A673 (cell line): Measurements from ENCODE around the gene NLRP3. TPM values are rescaled to one million over a fixed set of nuclear protein-coding genes. Genes with fewer than 3 reads are reported as not detected.

Experiments
- BruUV-seq: library from RNA; stranded (reverse); fragments of 400-500 nt; replicated peaks from 2 replicates; lab custom pipeline; 2021; lab: Mats Ljungman, UMichigan
- CTCF ChIA-PET: fragments of 300-600 bp; sonication (Branson Sonifier 250); formaldehyde crosslinking; loops from one replicate; lab custom pipeline; 2022; ENCODE audit warnings: antibody characterized with exemption; lab: Charles Lee
- POLR2A ChIA-PET: fragments of 300-600 bp; sonication (Branson Sonifier 250); formaldehyde crosslinking; loops from one replicate; lab custom pipeline; 2022; ENCODE audit warnings: antibody characterized with exemption; ENCODE audit not compliant: low non-redundant PET; lab: Charles Lee
- DNase-seq: peaks from one replicate; pipeline ENCODE4 v3.0.0-alpha.2; 2015; ENCODE audit warnings: low spot score
- H3K27ac ChIP-seq: fragments of 200-600 bp; sonication (generic); 2 replicates; pipeline ENCODE4 v1.5.1; 2016; ENCODE audit warnings: mixed run types, low read depth, mild to moderate bottlenecking, mixed read lengths, antibody characterized with exemption, low read length; ENCODE audit not compliant: poor library complexity, severe bottlenecking
- H3K27me3 ChIP-seq: fragments of 200-600 bp; sonication (generic); replicated peaks from 2 replicates; pipeline ENCODE4 v1.6.1; 2017; ENCODE audit warnings: mixed run types, low read depth, mild to moderate bottlenecking, mixed read lengths, antibody characterized with exemption, low read length; ENCODE audit not compliant: insufficient read depth, poor library complexity
- H3K36me3 ChIP-seq: fragments of 200-600 bp; sonication (generic); 2 replicates; pipeline ENCODE4 v1.6.1; 2016; ENCODE audit warnings: mixed run types, mild to moderate bottlenecking, mixed read lengths, antibody characterized with exemption, low read length; ENCODE audit not compliant: insufficient read depth, poor library complexity, severe bottlenecking
- H3K4me1 ChIP-seq: fragments of 200-600 bp; sonication (generic); 2 replicates; pipeline ENCODE4 v1.6.1; 2017; ENCODE audit warnings: mixed run types, mild to moderate bottlenecking, mixed read lengths, antibody characterized with exemption, low read length; ENCODE audit not compliant: insufficient read depth, poor library complexity, severe bottlenecking
- H3K4me3 ChIP-seq: fragments of 200-600 bp; sonication (generic); 2 replicates; pipeline ENCODE4 v1.5.1; 2016; ENCODE audit warnings: low read depth, mixed run types, mild to moderate bottlenecking, mixed read lengths, low read length; ENCODE audit not compliant: poor library complexity, severe bottlenecking
- H3K9me3 ChIP-seq: fragments of 200-600 bp; sonication (generic); 2 replicates; pipeline ENCODE4 v1.6.1; 2016; ENCODE audit warnings: mixed run types, low read depth, mild to moderate bottlenecking, mixed read lengths, antibody characterized with exemption, low read length; ENCODE audit not compliant: poor library complexity, severe bottlenecking
- EZH2 ChIP-seq: fragments of 200-600 bp; sonication (generic); IDR thresholded peaks from 2 replicates; pipeline ENCODE4 v1.6.1; 2017; ENCODE audit warnings: borderline replicate concordance, low read depth, mild to moderate bottlenecking, mixed read lengths, antibody characterized with exemption, low read length; ENCODE audit not compliant: poor library complexity, severe bottlenecking
- intact Hi-C: fragments of 100-400 bp; cut with micrococcal nuclease; formaldehyde crosslinking; loops from one replicate; pipeline ENCODE4 v1.10.0; 2022; ENCODE audit not compliant: unreplicated experiment
- total RNA-seq: library from RNA; stranded (reverse); gene quantifications from 2 replicates; pipeline ENCODE4 v1.2.3, GENCODE V29; 2021
- TF ChIP-seq, protein P1 (sequence below): fragments of 300-800, 200-600 bp; sonication (generic); conservative IDR thresholded peaks from 2 replicates; pipeline ENCODE4 v1.5.1; 2017; ENCODE audit warnings: low read depth, mild to moderate bottlenecking, antibody characterized with exemption, low read length, moderate library complexity, mixed read lengths

The NLRP3 gene
- total RNA-seq, 1 experiment from 2014 or later, result not detected

- ChIA-PET CTCF (interaction anchor here (0.6 kb wide), 1 partner anchor 63 kb away, joined by 3 read pairs; no protein-coding TSS in a partner anchor), POLR2A (no interaction called here)
- DNase-seq, result no peak
- Histone ChIP-seq H3K27ac (no peak overlapping the region), H3K27me3 (peaks cover 12% of the 10 kb centered on the region), H3K36me3 (no peaks in the 10 kb centered on the region), H3K9me3 (no peaks in the 10 kb centered on the region), H3K4me1 (no peaks in the 10 kb centered on the region), H3K4me3 (no peak overlapping the region)
- intact Hi-C loops, result no loop called here
- TF ChIP-seq, protein P1, sequence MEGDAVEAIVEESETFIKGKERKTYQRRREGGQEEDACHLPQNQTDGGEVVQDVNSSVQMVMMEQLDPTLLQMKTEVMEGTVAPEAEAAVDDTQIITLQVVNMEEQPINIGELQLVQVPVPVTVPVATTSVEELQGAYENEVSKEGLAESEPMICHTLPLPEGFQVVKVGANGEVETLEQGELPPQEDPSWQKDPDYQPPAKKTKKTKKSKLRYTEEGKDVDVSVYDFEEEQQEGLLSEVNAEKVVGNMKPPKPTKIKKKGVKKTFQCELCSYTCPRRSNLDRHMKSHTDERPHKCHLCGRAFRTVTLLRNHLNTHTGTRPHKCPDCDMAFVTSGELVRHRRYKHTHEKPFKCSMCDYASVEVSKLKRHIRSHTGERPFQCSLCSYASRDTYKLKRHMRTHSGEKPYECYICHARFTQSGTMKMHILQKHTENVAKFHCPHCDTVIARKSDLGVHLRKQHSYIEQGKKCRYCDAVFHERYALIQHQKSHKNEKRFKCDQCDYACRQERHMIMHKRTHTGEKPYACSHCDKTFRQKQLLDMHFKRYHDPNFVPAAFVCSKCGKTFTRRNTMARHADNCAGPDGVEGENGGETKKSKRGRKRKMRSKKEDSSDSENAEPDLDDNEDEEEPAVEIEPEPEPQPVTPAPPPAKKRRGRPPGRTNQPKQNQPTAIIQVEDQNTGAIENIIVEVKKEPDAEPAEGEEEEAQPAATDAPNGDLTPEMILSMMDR, result no peak
- BruUV-seq, result no TSS peak
Observed at GRCh38 chr1:247453245-247453644, 37.3 kb downstream of the NLRP3 start.

DNA sequence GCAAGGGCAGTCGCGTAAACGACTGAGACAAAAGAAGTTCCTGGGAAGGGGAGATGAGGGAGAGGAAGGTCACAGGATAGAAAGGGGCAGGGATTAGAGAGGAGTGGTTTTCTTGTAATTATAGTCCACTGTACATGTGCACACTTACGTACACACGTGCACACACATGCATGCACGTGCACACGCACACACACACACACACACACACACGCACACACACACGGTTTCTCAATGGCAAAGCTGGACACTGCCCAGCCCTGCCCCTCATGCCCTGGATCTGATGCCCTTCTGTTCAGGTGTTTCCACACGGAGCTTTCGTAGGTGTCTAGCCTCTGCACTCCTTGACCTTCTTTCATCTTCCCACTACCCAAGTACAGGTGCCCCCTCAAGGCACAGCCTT lies 38.0 kb downstream of the NLRP3 start:
- Histone ChIP-seq H3K9me3 (no peaks in the 10 kb centered on the region), H3K27ac (no peak overlapping the region), H3K4me3 (no peak overlapping the region), H3K4me1 (no peaks in the 10 kb centered on the region), H3K27me3 (peaks cover 12% of the 10 kb centered on the region), H3K36me3 (no peaks in the 10 kb centered on the region)
- POLR2A ChIA-PET, result no interaction called here
- DNase-seq, result no peak
- BruUV-seq, result no TSS peak
- intact Hi-C loops, result no loop called here
- no peak for TF ChIP-seq EZH2
- CTCF ChIA-PET, result no interaction called here

DNA sequence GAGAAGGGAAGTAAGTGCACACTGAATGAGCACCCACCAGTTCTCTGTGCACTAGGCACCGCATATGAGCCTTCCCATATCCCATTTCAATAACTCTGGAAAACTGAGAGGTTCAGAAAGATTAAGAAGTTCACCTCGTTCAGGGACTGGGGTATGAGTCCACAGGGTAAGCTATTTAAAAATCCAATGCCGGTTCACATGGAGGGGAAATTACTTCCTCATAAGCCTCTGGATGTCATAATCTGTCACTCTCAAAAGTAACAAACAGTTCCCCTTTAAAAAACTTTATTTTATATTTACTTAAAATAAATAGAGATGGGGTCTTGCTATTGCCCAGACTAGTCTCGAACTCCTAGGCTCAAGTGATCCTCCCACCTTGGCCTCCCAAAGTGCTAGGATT lies 40.0 kb downstream of the NLRP3 start:
- BruUV-seq, result no TSS peak
- ChIA-PET POLR2A (no interaction called here), CTCF (no interaction called here)

More for the DNA sequence above, 40.0 kb downstream of the NLRP3 start:
- no peaks in the 10 kb centered on the region for H3K36me3 ChIP-seq
- TF ChIP-seq, protein P1, result no peak
- TF ChIP-seq EZH2, result no peak
- no peak overlapping the region for H3K4me3 ChIP-seq
- H3K27ac ChIP-seq, result no peak overlapping the region
- DNase-seq, result no peak
- intact Hi-C loops, result no loop called here
- H3K27me3 ChIP-seq, result peaks cover 12% of the 10 kb centered on the region
- H3K9me3 ChIP-seq, result no peaks in the 10 kb centered on the region
- H3K4me1 ChIP-seq, result no peaks in the 10 kb centered on the region
